GM23338 (cell line): ENCODE data around the gene SERPINI1. TPM values are rescaled to one million over a fixed set of nuclear protein-coding genes. Genes with fewer than 3 reads are reported as not detected.

Experiments
- EZH2 ChIP-seq: fragments of 200-600 bp; sonication (generic); IDR thresholded peaks from one replicate; pipeline ENCODE4 v1.8.0; 2017; ENCODE audit warnings: antibody characterized with exemption, mild to moderate bottlenecking, low read depth; ENCODE audit not compliant: unreplicated experiment
- EZH2phosphoT487 ChIP-seq: fragments of 200-600 bp; sonication (generic); IDR thresholded peaks from one replicate; pipeline ENCODE4 v1.8.1; 2018; ENCODE audit warnings: antibody characterized with exemption; ENCODE audit not compliant: unreplicated experiment
- POLR2AphosphoS5 ChIP-seq: IDR thresholded peaks from 2 replicates; pipeline ENCODE4 v1.6.1; 2016; ENCODE audit warnings: antibody characterized with exemption, low read depth
- ZNF114 ChIP-seq: fragments of 250-450 bp; sonication (Bioruptor Pico); IDR thresholded peaks from 2 replicates; pipeline ENCODE4 v1.5.0; 2020; ENCODE audit warnings: mild to moderate bottlenecking, moderate library complexity
- polyA plus RNA-seq: library from polyadenylated mRNA; unstranded; fragments of >200 nt; fragmentation: Nextera tagmentation; extraction: Ambion mirVana; gene quantifications from 2 replicates; pipeline ENCODE4 v1.2.1, GENCODE V29; 2016
- total RNA-seq: library from RNA; depleted of rRNA; stranded (reverse); fragments of >200 nt; shearing (Covaris generic); gene quantifications from 2 replicates; pipeline ENCODE4 v1.2.3, GENCODE V29; 2014
- TF ChIP-seq, protein P1 (sequence below): fragments of 250-450 bp; sonication (Bioruptor Pico); IDR thresholded peaks from 2 replicates; pipeline ENCODE4 v1.5.0; 2020; ENCODE audit warnings: mild to moderate bottlenecking, moderate library complexity
- TF ChIP-seq, protein P2 (sequence below): IDR thresholded peaks from 2 replicates; pipeline ENCODE4 v1.6.1; 2016; ENCODE audit warnings: antibody characterized with exemption
- TF ChIP-seq, protein P3 (sequence below), 2 experiments: fragments of 200-600 bp in 1 of 2; sonication (generic) in 1 of 2; conservative IDR thresholded peaks; 2 replicates each; pipeline versions ENCODE4 v1.5.1 to v1.6.1; 2016 to 2017; ENCODE audit warnings: antibody characterized with exemption in 2 of 2, low read depth in 2 of 2, mild to moderate bottlenecking in 2 of 2, moderate library complexity in 1 of 2

Gene SERPINI1
- total and polyA plus RNA-seq, 2 experiments from 2014 or later = 9.2 to 26.6 TPM

DNA sequence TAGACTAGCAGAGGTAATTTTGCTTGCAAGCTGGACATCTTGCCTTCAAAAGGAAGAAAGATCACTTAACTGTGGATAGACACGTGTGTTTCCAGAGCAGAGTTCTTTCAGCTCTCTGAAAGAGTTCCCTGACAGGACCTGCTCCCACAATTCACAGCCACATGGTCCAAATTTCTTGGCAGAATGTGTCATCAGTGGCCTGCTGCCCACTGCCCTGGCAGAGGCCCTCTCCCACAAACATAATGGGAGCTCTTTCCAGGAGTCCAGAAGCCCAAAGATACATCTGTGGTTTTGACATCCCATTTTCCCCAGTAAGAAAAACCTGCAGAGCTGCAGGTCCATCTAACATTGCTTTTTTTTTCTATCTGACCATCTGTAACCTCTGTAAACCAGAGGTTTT, 48.3 kb downstream of the SERPINI1 start (continued):
- TF ChIP-seq, protein P1, sequence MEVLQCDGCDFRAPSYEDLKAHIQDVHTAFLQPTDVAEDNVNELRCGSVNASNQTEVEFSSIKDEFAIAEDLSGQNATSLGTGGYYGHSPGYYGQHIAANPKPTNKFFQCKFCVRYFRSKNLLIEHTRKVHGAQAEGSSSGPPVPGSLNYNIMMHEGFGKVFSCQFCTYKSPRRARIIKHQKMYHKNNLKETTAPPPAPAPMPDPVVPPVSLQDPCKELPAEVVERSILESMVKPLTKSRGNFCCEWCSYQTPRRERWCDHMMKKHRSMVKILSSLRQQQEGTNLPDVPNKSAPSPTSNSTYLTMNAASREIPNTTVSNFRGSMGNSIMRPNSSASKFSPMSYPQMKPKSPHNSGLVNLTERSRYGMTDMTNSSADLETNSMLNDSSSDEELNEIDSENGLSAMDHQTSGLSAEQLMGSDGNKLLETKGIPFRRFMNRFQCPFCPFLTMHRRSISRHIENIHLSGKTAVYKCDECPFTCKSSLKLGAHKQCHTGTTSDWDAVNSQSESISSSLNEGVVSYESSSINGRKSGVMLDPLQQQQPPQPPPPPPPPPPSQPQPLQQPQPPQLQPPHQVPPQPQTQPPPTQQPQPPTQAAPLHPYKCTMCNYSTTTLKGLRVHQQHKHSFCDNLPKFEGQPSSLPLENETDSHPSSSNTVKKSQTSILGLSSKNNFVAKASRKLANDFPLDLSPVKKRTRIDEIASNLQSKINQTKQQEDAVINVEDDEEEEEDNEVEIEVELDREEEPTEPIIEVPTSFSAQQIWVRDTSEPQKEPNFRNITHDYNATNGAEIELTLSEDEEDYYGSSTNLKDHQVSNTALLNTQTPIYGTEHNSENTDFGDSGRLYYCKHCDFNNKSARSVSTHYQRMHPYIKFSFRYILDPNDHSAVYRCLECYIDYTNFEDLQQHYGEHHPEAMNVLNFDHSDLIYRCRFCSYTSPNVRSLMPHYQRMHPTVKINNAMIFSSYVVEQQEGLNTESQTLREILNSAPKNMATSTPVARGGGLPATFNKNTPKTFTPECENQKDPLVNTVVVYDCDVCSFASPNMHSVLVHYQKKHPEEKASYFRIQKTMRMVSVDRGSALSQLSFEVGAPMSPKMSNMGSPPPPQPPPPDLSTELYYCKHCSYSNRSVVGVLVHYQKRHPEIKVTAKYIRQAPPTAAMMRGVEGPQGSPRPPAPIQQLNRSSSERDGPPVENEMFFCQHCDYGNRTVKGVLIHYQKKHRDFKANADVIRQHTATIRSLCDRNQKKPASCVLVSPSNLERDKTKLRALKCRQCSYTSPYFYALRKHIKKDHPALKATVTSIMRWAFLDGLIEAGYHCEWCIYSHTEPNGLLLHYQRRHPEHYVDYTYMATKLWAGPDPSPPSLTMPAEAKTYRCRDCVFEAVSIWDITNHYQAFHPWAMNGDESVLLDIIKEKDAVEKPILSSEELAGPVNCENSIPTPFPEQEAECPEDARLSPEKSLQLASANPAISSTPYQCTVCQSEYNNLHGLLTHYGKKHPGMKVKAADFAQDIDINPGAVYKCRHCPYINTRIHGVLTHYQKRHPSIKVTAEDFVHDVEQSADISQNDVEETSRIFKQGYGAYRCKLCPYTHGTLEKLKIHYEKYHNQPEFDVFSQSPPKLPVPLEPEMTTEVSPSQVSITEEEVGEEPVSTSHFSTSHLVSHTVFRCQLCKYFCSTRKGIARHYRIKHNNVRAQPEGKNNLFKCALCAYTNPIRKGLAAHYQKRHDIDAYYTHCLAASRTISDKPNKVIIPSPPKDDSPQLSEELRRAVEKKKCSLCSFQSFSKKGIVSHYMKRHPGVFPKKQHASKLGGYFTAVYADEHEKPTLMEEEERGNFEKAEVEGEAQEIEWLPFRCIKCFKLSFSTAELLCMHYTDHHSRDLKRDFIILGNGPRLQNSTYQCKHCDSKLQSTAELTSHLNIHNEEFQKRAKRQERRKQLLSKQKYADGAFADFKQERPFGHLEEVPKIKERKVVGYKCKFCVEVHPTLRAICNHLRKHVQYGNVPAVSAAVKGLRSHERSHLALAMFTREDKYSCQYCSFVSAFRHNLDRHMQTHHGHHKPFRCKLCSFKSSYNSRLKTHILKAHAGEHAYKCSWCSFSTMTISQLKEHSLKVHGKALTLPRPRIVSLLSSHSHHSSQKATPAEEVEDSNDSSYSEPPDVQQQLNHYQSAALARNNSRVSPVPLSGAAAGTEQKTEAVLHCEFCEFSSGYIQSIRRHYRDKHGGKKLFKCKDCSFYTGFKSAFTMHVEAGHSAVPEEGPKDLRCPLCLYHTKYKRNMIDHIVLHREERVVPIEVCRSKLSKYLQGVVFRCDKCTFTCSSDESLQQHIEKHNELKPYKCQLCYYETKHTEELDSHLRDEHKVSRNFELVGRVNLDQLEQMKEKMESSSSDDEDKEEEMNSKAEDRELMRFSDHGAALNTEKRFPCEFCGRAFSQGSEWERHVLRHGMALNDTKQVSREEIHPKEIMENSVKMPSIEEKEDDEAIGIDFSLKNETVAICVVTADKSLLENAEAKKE = no peak
- TF ChIP-seq EZH2 (no peak), POLR2AphosphoS5 (no peak), ZNF114 (no peak), EZH2phosphoT487 (no peak)
- TF ChIP-seq, protein P2, sequence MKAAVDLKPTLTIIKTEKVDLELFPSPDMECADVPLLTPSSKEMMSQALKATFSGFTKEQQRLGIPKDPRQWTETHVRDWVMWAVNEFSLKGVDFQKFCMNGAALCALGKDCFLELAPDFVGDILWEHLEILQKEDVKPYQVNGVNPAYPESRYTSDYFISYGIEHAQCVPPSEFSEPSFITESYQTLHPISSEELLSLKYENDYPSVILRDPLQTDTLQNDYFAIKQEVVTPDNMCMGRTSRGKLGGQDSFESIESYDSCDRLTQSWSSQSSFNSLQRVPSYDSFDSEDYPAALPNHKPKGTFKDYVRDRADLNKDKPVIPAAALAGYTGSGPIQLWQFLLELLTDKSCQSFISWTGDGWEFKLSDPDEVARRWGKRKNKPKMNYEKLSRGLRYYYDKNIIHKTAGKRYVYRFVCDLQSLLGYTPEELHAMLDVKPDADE = no peak
- TF ChIP-seq, protein P3, sequence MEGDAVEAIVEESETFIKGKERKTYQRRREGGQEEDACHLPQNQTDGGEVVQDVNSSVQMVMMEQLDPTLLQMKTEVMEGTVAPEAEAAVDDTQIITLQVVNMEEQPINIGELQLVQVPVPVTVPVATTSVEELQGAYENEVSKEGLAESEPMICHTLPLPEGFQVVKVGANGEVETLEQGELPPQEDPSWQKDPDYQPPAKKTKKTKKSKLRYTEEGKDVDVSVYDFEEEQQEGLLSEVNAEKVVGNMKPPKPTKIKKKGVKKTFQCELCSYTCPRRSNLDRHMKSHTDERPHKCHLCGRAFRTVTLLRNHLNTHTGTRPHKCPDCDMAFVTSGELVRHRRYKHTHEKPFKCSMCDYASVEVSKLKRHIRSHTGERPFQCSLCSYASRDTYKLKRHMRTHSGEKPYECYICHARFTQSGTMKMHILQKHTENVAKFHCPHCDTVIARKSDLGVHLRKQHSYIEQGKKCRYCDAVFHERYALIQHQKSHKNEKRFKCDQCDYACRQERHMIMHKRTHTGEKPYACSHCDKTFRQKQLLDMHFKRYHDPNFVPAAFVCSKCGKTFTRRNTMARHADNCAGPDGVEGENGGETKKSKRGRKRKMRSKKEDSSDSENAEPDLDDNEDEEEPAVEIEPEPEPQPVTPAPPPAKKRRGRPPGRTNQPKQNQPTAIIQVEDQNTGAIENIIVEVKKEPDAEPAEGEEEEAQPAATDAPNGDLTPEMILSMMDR (conservative IDR thresholded peaks at IDR 0.05; ENCODE audit: low read depth in 2 of 2) = no peak
